Thymus (tissue), 11 donors: ENCODE data around the gene MPPED1. TPM values are rescaled to one million over a fixed set of nuclear protein-coding genes. Genes with fewer than 3 reads are reported as not detected.

Experiments used
- DNase-seq, 9 donors: peaks; one replicate each; pipeline ENCODE4 v3.0.0-alpha.2; 2013; ENCODE audit warnings: low spot score in 9 of 9, low read depth in 6 of 9, missing footprints in 1 of 9
- H3K27ac ChIP-seq, 2 donors: one replicate each; pipeline ENCODE4 v1.5.1; 2013; ENCODE audit warnings: control low read depth in 1 of 2, low read depth in 1 of 2, low read length in 1 of 2, mild to moderate bottlenecking in 1 of 2, moderate library complexity in 1 of 2
- H3K27me3 ChIP-seq, 2 donors: one replicate each; pipeline ENCODE4 v1.5.1; 2013; ENCODE audit warnings: low read length in 1 of 2; ENCODE audit not compliant: control insufficient read depth in 2 of 2, insufficient read depth in 1 of 2
- H3K36me3 ChIP-seq, 2 donors: one replicate each; pipeline ENCODE4 v1.5.1; 2013; ENCODE audit warnings: low read length in 1 of 2, mild to moderate bottlenecking in 1 of 2, moderate library complexity in 1 of 2; ENCODE audit not compliant: control insufficient read depth in 2 of 2, insufficient read depth in 2 of 2
- H3K4me1 ChIP-seq, 2 donors: one replicate each; pipeline ENCODE4 v1.5.1; 2013; ENCODE audit warnings: low read length in 2 of 2; ENCODE audit not compliant: control insufficient read depth in 2 of 2, insufficient read depth in 2 of 2
- H3K4me3 ChIP-seq, 2 donors: one replicate each; pipeline ENCODE4 v1.5.1; 2013; ENCODE audit warnings: low read length in 2 of 2, control low read depth in 1 of 2, mild to moderate bottlenecking in 1 of 2
- H3K9me3 ChIP-seq, 2 donors: one replicate each; pipeline ENCODE4 v1.5.1; 2013; ENCODE audit warnings: low read length in 1 of 2, mild to moderate bottlenecking in 1 of 2; ENCODE audit not compliant: control insufficient read depth in 2 of 2, insufficient read depth in 1 of 2
- WGBS: extraction: QIAGEN DNeasy Blood & Tissue Kit; methylation state at CpG from one replicate; pipeline ENCODE4 v1.1.7; 2013; 5-methylcytosine and 5-hydroxymethylcytosine counted together
- polyA plus RNA-seq: library from polyadenylated mRNA; stranded (reverse); fragments of 200-250 nt; gene quantifications from one replicate; pipeline ENCODE4 v1.2.3, GENCODE V29; 2013
- total RNA-seq: library from RNA; stranded (reverse); fragments of 120-200 nt; gene quantifications from one replicate; pipeline ENCODE4 v1.2.4, GENCODE V29; 2013
- donor health status: healthy.

The MPPED1 gene
- total and polyA plus RNA-seq, 2 donors: 0.19 to 6.5 TPM

- Histone ChIP-seq H3K27me3 (no peaks in the 10 kb centered on the region), H3K27ac (no peak overlapping the region), H3K4me3 (no peak overlapping the region), H3K36me3 (no peaks in the 10 kb centered on the region), H3K9me3 (no peaks in the 10 kb centered on the region), H3K4me1 (no peaks in the 10 kb centered on the region)
- DNase-seq: no peak
- WGBS: 88% methylated on average over 2 of the region's 2 CpGs
Observed at GRCh38 chr22:43520632-43521039, 108.8 kb downstream of the MPPED1 start.

DNA sequence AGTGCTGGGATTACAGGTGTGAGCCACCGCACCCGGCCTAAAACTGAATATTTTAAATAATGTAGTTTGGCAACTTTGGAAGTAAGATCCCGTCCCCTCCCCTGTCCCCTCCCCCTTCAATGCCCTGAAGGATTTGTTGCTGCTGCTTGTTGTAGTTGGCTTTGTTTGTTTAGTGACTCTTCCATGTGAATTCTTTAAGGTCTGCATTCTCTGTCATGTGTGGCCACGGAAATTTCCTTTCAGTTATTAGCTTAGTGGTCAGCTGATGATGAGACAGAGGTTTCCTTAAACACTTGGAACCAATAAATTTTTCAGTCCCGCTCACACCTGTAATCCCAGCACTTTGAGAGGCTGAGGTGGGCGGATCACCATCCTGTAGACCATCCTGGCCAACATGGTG is 109.9 kb downstream of the MPPED1 start:
- Histone ChIP-seq H3K27ac (no peak overlapping the region), H3K27me3 (no peaks in the 10 kb centered on the region), H3K4me1 (no peaks in the 10 kb centered on the region), H3K9me3 (no peaks in the 10 kb centered on the region), H3K36me3 (no peaks in the 10 kb centered on the region), H3K4me3 (no peak overlapping the region)
- 90% methylated on average over 6 of the region's 6 CpGs for WGBS
- no peak for DNase-seq

- no peak for DNase-seq
- Histone ChIP-seq H3K36me3 (no peaks in the 10 kb centered on the region), H3K4me3 (no peak overlapping the region), H3K27me3 (no peaks in the 10 kb centered on the region), H3K9me3 (no peaks in the 10 kb centered on the region), H3K4me1 (peaks cover 0 to 4% of the 10 kb centered on the region in 2 donors), H3K27ac (no peak overlapping the region)
- WGBS: 96% methylated on average over 7 of the region's 7 CpGs
Observed at GRCh38 chr22:43526117-43526655, 114.4 kb downstream of the MPPED1 start.

DNA sequence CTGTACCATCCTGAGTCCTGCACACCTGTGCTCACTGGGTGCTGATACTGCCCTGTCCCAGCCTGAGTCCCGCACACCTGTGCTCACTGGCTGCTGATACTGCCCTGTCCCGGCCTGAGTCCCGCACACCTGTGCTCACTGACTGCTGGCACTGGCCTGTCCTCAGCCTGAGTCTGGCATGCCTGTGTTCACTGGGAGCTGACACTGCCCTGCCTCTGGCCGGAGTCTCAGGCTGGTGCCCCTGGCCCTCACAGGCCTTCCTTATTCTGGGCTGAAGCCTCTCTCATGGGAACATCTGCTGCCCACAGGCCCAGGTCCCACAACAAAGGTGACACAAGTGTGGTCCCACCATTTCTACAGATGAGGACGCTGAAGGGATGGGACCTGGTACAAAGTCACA is 115.1 kb downstream of the MPPED1 start:
- DNase-seq: no peak
- Histone ChIP-seq H3K27me3 (no peaks in the 10 kb centered on the region), H3K27ac (no peak overlapping the region), H3K9me3 (no peaks in the 10 kb centered on the region), H3K36me3 (no peaks in the 10 kb centered on the region), H3K4me3 (no peak overlapping the region), H3K4me1 (peaks cover 0 to 4% of the 10 kb centered on the region in 2 donors)
- 90% methylated on average over 5 of the region's 5 CpGs for WGBS

DNA sequence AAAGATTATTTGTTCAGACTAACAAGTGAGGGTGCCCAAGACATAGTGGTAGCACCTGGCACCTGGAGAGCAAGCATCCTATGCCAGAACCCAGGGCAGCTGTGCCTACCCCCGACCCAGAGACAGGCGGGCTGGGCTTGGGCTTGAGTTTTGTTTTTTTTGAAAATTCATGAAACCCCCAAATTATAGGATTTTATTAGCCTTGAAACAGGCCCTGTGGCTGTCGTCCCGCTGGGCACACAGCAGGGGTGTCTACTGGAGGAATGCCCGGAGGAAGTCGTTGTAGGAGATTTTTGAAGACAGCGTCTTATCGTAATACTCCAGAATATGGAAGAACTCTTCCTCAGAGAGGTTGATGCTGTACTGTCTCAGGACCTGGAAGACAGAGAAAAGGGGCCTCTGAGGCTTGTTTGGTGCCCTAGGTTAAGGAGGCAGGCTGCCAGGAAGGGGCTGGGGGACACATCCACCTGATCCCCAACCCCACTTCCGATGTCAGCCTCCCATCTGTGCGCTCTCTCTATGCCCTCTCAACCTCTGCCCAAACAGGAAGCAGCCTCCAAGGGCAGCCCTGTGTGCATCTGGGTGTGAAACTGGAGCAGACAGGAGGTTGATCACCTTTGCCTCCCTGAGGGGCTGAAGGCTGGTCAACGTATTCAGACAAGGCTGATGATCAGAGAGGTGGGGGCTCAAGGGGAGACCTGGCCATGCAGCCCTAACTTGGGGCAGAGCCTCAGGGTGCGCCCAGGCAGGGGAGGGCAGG is 117.0 kb downstream of the MPPED1 start:
- peak in 1 of 9 donors; percentile 25 for DNase-seq
- WGBS: 77% methylated on average over 12 of the region's 12 CpGs

DNA sequence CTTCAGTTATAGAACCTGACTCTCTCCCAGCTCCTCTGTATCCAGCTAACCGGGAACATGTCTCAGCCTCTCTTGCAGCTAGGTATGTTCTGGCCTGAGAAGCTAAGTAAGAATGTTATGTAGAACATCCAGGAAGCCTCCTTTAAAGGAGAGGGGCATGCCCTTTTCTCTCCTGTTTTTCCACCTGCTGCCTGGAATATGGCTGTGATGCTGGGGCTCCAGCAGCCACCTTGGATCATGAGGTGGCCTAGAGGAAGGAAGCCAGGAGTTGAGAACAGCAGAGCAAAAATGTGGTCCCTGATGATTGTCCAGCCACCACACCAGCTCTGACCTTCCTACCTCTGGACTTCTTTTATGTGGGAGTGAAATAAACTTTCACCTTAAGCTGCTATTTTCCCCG is 117.6 kb downstream of the MPPED1 start:
- WGBS: 98% methylated on average over 2 of the region's 2 CpGs
- Histone ChIP-seq H3K9me3 (no peaks in the 10 kb centered on the region), H3K27ac (no peak overlapping the region), H3K27me3 (no peaks in the 10 kb centered on the region), H3K4me1 (peaks cover 0 to 4% of the 10 kb centered on the region in 2 donors), H3K4me3 (no peak overlapping the region), H3K36me3 (no peaks in the 10 kb centered on the region)
- no peak for DNase-seq

More for the DNA sequence above, 117.0 kb downstream of the MPPED1 start:
- Histone ChIP-seq H3K27ac (no peak overlapping the region), H3K4me3 (no peak overlapping the region), H3K4me1 (peaks cover 0 to 4% of the 10 kb centered on the region in 2 donors), H3K36me3 (no peaks in the 10 kb centered on the region), H3K27me3 (no peaks in the 10 kb centered on the region), H3K9me3 (no peaks in the 10 kb centered on the region)

DNA sequence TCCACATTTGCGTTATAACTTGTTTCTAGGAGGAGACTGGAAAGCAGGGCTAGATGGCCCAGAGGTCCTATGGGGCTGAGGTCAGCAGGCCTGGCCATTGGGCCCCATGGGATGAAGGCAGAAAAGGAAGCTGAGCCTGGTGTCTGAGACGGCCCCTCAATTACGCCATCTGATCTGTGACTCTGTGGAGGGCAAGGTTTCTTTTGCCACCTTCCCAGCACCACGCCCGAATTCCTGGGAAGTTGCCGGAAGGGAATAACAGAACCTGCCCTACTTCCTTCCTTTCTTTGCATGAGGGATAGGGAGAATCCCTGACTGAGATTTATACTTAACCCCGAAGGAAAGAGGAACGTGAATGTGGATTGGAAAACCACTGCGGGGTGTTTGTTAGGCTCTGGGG is 118.1 kb downstream of the MPPED1 start:
- Histone ChIP-seq H3K36me3 (no peaks in the 10 kb centered on the region), H3K4me1 (peaks cover 0 to 4% of the 10 kb centered on the region in 2 donors), H3K27ac (no peak overlapping the region), H3K9me3 (no peaks in the 10 kb centered on the region), H3K4me3 (no peak overlapping the region), H3K27me3 (no peaks in the 10 kb centered on the region)
- WGBS: 85% methylated on average over 9 of the region's 9 CpGs
- no peak for DNase-seq

- no peaks in the 10 kb centered on the region for H3K9me3 ChIP-seq
- H3K4me1 ChIP-seq: peaks cover 0 to 7% of the 10 kb centered on the region in 2 donors
- H3K36me3 ChIP-seq: no peaks in the 10 kb centered on the region
- peak overlapping the region in 1 of 2 donors; percentile 2 for H3K27ac ChIP-seq
- H3K4me3 ChIP-seq: no peak overlapping the region
- H3K27me3 ChIP-seq: no peaks in the 10 kb centered on the region
- WGBS: 87% methylated on average over 34 of the region's 34 CpGs
- DNase-seq: no peak
Observed at GRCh38 chr22:43530349-43531201, 118.8 kb downstream of the MPPED1 start.

- H3K4me1 ChIP-seq: peaks cover 0 to 7% of the 10 kb centered on the region in 2 donors
- H3K27me3 ChIP-seq: no peaks in the 10 kb centered on the region
- no peak for DNase-seq
- no peaks in the 10 kb centered on the region for H3K9me3 ChIP-seq
- H3K4me3 ChIP-seq: no peak overlapping the region
- WGBS: 78% methylated on average over 4 of the region's 4 CpGs
- H3K27ac ChIP-seq: peak overlapping the region in 1 of 2 donors; percentile 2
- H3K36me3 ChIP-seq: no peaks in the 10 kb centered on the region
Observed at GRCh38 chr22:43531651-43532050, 119.8 kb downstream of the MPPED1 start.
